Hypothalamus (tissue), 51 donors: Measurements from ENCODE around the gene TGM5.
"Not testable (repeated sequence)": the region's sequence is repeated elsewhere in the genome, so short reads cannot be mapped to it uniquely, and the experiment has no call there.

Source experiments
- DNase-seq, 51 donors: peaks; one replicate each; lab custom pipeline; 2025; lab: John Stamatoyannopoulos, UW

The TGM5 gene, protein sequence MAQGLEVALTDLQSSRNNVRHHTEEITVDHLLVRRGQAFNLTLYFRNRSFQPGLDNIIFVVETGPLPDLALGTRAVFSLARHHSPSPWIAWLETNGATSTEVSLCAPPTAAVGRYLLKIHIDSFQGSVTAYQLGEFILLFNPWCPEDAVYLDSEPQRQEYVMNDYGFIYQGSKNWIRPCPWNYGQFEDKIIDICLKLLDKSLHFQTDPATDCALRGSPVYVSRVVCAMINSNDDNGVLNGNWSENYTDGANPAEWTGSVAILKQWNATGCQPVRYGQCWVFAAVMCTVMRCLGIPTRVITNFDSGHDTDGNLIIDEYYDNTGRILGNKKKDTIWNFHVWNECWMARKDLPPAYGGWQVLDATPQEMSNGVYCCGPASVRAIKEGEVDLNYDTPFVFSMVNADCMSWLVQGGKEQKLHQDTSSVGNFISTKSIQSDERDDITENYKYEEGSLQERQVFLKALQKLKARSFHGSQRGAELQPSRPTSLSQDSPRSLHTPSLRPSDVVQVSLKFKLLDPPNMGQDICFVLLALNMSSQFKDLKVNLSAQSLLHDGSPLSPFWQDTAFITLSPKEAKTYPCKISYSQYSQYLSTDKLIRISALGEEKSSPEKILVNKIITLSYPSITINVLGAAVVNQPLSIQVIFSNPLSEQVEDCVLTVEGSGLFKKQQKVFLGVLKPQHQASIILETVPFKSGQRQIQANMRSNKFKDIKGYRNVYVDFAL

DNA sequence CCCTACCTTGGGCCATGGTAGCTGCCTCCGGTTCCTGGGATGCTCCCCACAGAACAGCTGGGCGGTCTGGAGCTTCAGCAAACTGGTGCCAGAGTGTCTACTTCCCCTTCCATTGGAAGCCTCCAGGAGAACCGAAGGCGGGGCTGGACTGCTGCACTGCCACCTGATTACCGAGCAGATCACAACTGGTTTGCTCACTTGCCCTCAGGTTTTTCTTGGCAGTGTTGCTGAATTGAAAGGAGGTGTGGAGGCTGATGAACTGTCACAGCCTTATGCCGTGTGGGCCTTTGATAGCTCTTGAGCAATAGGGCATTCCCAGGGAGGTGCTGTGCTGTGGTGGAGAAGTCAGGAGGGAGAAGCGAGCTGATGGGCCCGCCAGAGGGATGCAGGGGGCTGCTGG, at the start of gene TGM5:
TSS of gene TGM5 (minus strand) at position 95 of the 400 bp plus-strand sequence. CDS start at position 16, 79 bp downstream.
- DNase-seq: no peak

DNA sequence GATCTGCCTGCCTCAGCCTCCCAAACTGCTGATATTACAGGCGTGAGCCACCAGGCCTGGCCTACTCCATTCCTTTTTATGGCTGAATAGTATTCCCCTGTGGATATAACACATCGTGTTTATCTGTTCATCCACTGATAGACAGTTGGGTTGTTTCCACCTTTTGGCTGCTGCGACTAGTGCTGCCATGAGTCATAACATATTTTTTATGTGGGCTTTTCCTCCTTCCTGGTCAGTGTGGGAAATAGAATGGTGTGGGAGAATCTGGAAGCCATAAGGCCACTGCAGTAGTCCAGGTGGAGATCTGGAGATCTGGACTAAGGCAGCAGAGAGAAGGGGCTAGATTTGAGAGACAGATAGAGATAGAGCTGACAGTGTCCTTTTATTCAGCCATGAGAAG, 47.4 kb upstream of the TGM5 start:
- DNase-seq: no peak

DNA sequence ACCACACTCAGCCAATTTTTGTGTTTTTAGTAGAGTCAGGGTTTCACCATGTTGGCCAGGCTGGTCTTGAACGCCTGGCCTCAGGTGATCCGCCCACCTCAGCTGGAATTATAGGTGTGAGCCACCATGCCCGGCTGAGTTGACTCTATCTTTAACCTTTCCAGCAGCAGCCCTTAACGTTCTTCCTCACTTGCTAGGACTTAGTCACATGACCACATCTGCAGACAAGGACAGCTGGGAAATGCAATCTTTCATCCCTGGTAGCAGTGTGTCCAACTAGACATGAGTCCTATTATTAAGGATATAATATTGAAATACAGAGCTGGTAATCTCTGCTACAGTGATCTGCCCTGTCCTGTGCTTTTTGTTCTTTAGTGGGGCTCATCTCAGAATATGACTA, 45.6 kb upstream of the TGM5 start:
- no peak for DNase-seq

DNA sequence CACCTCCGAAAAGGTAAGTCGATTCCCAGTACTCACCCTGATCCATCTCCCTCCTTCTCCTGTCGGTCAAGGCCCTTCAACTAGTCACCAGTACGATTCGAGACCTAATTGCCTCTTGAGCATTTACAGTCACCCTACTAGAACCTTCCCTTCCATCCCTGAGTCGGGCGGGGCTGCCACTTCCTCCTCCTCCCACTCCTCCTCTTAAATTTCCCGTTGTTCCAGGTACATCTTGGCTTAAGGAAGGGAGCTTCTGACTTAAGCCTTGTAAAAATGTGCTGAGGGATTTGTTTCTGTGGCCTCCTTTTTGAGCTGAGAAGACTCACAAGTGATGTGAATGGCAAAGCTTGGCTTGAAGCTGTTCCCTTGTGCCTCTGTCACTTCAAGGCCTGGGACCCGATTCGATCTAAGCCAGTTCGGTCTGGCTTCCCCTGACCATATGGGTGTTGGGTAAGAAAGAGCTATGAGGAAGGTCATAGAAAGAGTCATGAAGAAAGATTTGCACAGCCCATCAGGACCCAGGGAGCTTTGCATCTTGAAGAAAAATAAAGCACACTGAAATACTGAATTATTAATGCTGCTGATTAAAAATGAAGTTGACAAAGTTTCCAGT, 35.6 kb upstream of the TGM5 start, which contains the start of gene TGM7:
TSS of gene TGM7 (minus strand) at position 51 of the 613 bp plus-strand sequence.
- no peak for DNase-seq

DNA sequence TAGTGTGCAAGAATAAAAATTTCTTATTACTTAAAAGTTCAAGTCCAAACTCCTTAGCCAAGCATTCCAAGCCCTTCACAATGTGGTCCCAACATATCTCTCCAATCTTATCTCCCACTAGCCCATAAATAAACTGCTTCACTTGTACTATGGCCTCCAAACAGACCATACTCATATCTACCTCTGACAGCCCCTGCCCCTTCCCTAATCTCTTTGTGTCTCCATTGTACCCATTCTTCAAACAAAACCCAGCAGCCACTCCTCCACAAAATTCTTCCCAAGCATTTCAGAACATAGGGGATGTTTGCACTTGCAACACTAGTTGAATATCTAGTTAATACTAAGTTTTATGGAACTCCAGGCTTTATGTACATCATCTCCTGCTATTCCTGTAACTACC, 33.2 kb upstream of the TGM5 start:
- DNase-seq: no peak

DNA sequence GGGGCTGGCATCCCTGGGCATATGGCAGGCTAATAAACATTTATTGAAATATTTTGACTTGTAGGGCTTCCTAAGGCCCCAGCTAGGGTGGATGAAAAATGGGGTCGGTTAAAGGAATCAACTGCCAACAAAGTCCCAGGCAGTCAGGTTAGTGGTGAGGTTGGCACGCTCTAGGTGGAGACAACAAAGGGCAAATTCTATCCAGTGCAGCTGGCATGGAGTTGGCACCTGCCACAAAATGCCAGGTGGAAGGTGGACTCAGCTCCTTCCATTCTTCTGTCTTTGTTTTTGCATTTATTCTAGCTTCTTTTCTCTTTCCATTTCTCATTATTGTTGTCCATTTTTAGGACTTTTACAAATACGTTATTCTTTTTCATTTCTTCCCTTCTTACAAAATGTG, 32.7 kb upstream of the TGM5 start:
- DNase-seq: no peak

DNA sequence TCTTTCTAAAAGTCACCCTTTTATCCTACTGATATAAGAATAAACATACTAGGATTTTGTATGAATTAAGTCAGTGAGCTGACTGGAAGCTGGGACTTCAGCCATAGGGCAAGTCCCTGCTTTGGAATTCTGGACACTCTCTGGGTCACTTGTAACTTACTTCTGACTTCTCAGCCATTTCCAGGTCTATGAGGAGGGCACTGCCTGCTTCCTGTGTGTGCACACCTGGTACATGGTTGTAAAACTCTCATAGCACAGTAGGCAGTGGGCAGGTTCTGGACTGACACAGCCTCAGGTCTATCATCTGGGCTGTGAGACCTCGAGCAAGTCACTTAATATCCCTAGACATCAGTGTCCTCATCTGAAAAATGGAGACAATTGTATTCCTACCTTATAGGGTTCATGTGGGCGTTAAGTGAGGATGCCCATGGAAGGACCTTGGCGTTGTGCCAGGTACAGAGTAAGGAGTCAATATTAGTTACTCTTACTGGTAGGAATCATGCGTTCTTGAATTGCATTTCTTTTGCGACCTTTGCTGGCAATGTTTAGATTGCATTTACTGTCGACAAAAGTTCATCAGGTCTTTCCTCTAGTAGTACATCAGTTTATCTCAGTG, 27.5 kb upstream of the TGM5 start:
- DNase-seq: no peak

DNA sequence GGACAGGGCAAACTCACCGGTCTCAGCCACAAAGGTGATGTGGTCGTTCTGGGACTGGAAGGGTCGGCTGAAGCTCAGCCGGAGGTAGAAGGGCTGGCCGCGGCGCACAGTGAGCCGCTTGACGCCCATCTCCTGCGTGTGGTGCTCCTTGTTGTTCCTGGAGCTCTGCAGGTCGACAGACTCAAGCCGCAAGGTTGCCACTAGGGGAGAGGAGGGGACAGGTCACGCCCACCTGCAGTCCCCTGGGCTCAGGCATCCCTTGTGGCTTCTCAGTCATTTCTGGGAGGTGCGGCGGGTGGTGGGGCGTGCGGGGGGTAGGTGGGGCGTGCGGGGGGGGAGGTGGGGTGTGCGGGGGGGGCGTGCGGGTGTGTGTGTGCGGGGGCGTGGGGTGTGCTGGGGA, 26.7 kb upstream of the TGM5 start:
- no peak for DNase-seq

DNA sequence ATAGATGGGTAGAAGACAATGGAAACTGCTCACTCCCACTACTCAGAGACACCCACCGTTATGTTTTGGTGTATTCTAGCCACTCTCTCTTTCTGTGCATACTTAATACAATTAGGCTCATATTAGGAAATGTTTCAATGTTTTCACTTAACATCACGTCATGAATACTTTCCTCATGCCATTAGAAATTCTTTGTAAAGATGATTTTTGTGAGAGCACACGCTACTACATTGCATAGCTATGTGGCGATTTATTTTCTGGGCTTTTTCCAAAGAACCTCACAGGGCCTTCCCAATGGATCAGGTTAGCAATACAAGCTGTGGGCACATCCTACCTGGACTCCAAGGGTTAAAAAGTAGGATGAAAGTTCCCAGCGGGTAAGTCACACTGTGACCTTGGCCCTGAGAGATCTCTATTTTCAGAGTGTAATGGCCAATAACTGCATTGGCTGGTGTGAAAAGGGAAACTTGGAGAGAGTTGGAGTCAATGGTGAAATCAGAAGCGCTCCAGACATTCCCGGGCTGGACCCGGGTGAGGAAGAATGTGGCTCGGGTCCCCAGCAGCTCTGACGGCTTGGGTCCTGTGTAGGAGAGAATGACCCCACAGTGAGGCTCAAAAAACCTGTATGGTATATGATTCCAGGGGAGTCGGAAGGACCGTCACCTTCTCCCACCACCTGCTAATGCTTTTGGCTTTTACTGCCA, 25.8 kb upstream of the TGM5 start:
- no peak for DNase-seq

DNA sequence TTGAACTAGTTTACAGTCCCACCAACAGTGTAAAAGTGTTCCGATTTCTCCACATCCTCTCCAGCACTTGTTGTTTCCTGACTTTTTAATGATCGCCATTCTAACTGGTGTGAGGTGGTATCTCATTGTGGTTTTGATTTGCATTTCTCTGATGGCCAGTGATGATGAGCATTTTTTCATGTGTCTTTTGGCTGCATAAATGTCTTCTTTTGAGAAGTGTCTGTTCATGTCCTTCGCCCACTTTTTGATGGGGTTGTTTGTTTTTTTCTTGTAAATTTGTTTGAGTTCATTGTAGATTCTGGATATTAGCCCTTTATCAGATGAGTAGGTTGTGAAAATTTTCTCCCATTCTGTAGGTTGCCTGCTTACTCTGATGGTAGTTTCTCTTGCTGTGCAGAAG, 22.9 kb upstream of the TGM5 start:
- DNase-seq: not testable (repeated sequence)

DNA sequence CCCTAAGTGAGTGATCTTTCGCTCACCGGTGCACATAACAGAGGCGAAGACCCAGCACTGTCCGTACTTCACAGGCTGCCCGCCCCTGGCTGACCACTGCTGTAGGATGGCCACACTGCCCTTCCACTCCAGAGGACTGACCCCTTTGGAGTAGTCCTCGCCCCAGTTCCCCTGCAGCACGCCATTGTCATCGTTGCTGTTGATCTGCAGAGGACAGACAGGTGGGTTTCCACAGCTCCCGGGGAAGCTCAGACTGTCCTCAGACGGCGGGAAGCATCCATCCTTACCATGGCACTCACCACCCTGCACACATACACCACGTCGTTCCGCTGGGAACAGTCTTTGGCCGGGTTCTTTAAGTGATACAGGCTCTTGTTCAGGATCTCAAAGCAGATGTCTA, 20.5 kb upstream of the TGM5 start:
- no peak for DNase-seq

DNA sequence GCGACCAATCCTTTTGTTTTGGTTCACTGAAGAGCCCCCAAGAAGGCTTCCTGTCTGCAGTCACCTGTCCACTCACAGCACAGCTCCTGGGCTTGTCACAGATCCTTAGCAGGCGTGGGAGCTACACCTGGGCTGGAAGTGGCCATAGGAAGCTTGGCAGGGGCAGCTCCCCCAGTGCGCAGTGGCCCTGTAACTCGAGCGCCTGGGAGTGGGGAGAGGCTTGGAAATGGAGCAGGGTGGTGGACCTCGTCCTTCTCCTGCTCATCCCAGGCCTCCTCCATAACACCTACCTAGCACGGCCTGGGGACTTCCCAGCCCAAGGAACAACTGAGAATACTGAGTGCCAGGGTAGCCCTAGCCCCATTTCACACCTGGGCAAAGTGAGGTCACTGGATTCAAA, 19.3 kb upstream of the TGM5 start:
- DNase-seq: no peak

DNA sequence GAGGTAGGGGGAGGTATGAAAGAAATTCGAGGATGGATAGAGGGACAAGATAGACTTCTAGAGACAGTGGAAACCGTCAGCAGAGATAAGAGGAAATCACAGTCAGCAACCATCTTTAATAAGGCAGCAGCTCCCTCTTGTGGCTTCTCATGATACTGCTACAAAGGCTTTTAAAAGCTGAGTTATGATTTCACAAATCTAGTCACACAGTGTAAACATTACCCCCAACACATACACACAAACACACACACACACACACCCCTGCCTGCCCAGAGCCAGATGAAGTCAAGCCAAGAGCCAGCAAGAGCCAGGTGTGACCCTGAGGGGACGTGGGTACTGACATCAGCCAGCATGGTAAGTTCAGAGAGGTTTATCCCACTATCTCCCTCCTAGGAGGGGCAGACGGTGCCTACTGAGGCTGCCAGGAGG, 18.9 kb upstream of the TGM5 start:
- DNase-seq: peak in 13 of 51 donors; percentile 7 to 55 (median 23)

DNA sequence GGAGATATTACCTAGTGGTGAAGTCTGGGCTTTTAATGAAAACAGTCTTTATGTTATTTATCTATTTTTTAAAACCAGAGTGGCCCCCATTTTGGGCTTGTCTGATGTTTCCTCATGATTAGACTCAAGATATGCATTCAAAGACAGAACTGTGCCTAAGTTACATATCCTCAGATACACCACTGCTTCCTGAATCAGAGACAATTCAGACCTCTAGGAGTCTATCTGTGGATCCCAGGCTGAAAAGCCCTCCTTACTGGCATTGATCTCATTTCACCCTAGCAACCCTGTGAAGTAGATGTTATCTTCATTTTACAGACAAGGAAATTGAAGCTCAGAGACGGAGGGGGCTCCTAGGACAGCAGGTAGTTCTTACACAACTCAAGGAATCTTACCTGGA, 16.8 kb upstream of the TGM5 start:
- no peak for DNase-seq

DNA sequence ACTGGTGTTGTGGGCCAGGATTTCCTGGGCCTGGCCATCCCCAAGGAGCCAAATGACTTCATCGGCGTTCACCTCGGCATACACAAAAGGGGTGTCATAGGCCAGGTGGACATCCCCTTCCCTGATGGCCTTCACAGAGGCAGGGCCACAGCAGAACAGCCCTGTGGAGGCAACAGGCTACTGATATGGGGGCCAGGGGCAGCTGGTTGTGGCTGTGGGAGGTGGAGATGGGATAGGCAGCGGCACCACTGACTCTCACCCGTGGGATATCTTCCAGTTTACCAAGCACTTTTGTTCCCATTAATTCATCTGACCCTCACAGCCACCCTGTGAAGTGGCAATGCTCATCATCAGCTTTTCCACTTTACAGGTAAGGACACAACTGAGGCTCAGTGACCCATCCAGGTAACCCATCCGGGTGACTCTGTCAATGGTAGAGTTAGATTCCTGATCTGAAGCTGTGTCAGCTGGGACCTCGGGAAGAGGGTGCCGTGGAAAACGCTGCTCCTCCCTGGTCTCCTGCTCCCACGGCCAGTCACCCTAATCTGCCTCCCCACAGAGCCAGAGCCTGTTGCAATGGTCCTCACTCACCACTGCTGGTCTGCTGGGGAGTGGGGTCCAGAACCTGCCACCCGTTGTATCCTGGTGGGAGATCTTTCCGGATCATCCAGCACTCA, 15.3 kb upstream of the TGM5 start:
- DNase-seq: no peak

DNA sequence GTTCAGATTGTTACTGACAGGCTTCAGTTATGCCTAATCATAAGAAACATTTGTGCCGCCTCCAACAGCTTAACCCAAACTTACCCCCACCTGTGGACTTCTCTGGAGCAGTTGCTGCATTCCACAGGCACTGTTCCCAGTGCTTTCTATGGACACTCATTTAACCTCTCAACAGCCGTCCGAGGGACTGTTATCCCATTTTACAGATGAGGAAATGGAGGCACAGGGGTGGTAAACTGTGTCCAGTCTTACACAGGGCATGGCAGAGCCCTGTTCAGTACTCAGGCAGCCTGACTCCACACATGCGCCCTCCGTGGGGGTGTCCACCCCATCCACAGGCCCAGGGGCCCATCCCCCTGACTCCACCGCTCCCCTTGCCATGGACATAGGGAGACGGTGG, 14.3 kb upstream of the TGM5 start:
- no peak for DNase-seq

DNA sequence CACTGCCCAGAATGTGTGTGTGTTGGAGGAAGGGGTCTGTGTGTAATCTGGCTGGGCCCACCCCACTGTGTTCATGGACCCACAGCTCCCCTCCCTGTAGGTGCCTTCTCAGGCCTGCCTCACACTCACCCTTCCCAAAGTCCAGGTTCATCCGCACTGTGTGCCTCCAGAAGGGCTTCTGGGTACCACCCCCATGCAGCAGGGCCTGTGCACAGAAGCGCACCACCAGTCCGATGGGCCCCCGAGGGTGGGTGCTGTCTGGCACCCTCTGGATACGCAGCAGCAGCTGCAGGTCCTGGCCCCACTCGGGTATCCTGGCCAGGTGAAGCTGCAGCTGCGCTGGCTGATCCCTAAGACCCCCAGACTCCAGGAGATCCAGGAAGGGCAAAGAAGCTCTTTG, 12.8 kb upstream of the TGM5 start:
- DNase-seq: no peak

DNA sequence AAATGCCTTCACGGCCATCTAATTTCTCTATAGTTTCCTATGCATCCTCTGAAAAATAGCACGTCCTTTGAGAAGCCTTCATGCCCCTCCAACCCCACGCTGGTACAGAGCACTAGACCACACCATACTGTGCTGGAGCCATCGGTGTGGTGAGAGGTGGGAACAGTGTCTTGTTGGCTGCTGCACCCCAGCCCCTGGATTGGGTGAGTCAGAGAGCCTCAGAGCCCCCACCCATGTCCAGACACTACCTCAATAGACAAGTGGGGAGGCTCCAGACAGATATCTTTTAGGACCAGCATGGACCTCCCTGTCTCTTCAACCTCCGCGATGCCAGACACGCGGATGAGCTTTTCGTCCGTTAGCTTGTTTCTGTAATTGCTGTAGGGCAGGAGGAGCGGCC, 12.1 kb upstream of the TGM5 start:
- DNase-seq: no peak

DNA sequence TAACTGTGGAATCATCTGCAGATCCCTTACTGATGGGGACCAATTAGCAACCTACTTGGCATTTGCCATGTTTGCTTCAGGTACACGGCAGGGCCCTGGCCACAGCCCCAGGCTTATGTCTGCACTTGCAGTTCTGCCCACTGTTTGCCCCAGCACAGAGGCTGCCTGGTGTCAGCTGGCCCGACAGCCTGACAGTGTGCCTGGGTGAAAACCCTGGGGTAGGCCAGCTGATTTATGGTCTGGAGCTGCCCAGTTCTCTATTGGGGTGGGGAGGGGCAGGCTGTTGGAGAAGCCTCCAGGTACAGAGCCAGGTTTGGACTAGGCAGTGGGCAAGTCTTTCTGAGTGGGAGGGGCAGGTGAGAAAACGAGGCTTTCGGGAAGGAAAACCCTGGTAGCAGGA, 11.2 kb upstream of the TGM5 start:
- DNase-seq: no peak

DNA sequence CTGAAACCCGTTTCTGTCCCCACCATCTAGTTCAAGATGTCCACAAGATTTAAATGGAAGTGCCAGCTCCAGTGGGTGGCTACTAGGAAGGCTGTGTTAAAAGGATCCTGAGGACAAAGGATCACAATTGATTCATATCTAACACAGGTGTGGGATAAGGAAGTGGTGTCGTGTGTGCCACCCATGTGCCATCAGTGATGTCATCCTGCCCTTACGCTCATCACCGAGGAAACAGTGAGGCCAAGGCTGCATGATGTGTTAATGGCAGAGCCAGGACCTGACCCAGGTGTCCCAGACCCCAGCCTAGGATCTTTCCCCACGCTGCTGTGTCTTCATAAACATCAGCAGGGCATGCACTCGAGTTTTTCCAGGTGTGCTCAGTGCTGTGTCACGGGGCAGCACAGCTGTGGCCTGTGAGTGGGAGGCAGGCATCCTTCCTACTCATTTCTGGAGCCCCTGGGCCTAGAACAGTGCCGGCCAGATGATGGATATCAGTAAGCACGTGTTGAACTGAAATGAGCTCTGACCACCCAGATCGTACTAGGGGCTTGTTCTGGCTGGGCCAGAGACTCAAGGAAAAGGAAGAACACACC, 10.6 kb upstream of the TGM5 start:
- DNase-seq: no peak
